H1 (cell line): Measurements from ENCODE around the gene PPFIA2. TPM values are rescaled to one million over a fixed set of nuclear protein-coding genes. Genes with fewer than 3 reads are reported as not detected.

Experiments used
- CTCF ChIA-PET: fragments of 300-600 bp; sonication (Branson Sonifier 250); formaldehyde crosslinking; loops from one replicate; lab custom pipeline; 2021; ENCODE audit not compliant: partially characterized antibody; lab: Charles Lee
- POLR2A ChIA-PET: fragments of 300-600 bp; sonication (Branson Sonifier 250); formaldehyde crosslinking; loops from one replicate; lab custom pipeline; 2021; ENCODE audit warnings: inconsistent platforms; ENCODE audit not compliant: partially characterized antibody; lab: Charles Lee
- DNase-seq, 2 experiments: peaks; one replicate each; pipeline versions ENCODE4 v3.0.0 to v3.0.0-alpha.2; 2010 to 2022; ENCODE audit warnings: low spot score in 2 of 2, low read depth in 1 of 2, mixed read lengths in 1 of 2
- FAIRE-seq: peaks from 2 replicates; lab custom pipeline; 2011; peaks lifted over from hg19 to GRCh38; lab: Jason Lieb, UNC
- H2AFZ ChIP-seq: 2 replicates; pipeline ENCODE4 v1.8.1; 2012; ENCODE audit warnings: low read length, inconsistent platforms
- H2AK5ac ChIP-seq: 2 replicates; pipeline ENCODE4 v1.6.1; 2013; ENCODE audit warnings: low read depth, low read length
- H2BK120ac ChIP-seq: replicated peaks from 2 replicates; pipeline ENCODE3; 2013; ENCODE audit warnings: low read depth, low read length, inconsistent platforms
- H2BK12ac ChIP-seq: 2 replicates; pipeline ENCODE4 v1.6.1; 2013; ENCODE audit warnings: low read depth, low read length
- H2BK15ac ChIP-seq: 2 replicates; pipeline ENCODE4 v1.6.1; 2013; ENCODE audit warnings: low read length
- H2BK20ac ChIP-seq: 2 replicates; pipeline ENCODE4 v1.6.1; 2013; ENCODE audit warnings: low read length
- H2BK5ac ChIP-seq: 2 replicates; pipeline ENCODE4 v1.6.1; 2013; ENCODE audit warnings: low read depth, low read length
- H3K14ac ChIP-seq: 2 replicates; pipeline ENCODE4 v1.6.1; 2013; ENCODE audit warnings: inconsistent platforms; ENCODE audit not compliant: insufficient read length
- H3K18ac ChIP-seq: 2 replicates; pipeline ENCODE4 v1.6.1; 2013; ENCODE audit warnings: low read length; ENCODE audit errors: extremely low read depth
- H3K23ac ChIP-seq: 2 replicates; pipeline ENCODE4 v1.6.1; 2013; ENCODE audit warnings: inconsistent platforms; ENCODE audit not compliant: insufficient read length
- H3K23me2 ChIP-seq: 2 replicates; pipeline ENCODE4 v1.6.1; 2013; ENCODE audit warnings: low read depth, low read length
- H3K27ac ChIP-seq: 2 replicates; pipeline ENCODE4 v1.6.1; 2011; ENCODE audit warnings: low read depth, low read length, inconsistent platforms
- H3K27me3 ChIP-seq, 4 experiments: replicated peaks in 1 of 4; 1 replicate in 1 of 4; 2 replicates in 3 of 4; pipeline versions ENCODE4 v1.6.1 to v1.8.1; 2011 to 2013; ENCODE audit warnings: low read length in 3 of 4, mild to moderate bottlenecking in 3 of 4, inconsistent platforms in 2 of 4, mixed read lengths in 2 of 4, moderate library complexity in 1 of 4; ENCODE audit not compliant: control insufficient read depth in 3 of 4, insufficient read depth in 3 of 4; ENCODE audit errors: extremely low read depth in 1 of 4
- H3K36me3 ChIP-seq, 4 experiments: 2 replicates each; pipeline versions ENCODE4 v1.6.1 to v1.8.1; 2011 to 2013; ENCODE audit warnings: mild to moderate bottlenecking in 4 of 4, low read length in 3 of 4, moderate library complexity in 2 of 4, control low read depth in 1 of 4, inconsistent platforms in 1 of 4; ENCODE audit not compliant: insufficient read depth in 4 of 4, control insufficient read depth in 2 of 4
- H3K4ac ChIP-seq: replicated peaks from 2 replicates; pipeline ENCODE3; 2013; ENCODE audit warnings: low read length, low read depth, mixed read lengths, inconsistent platforms; ENCODE audit not compliant: insufficient read length
- H3K4me1 ChIP-seq, 4 experiments: replicated peaks in 1 of 4; 1 replicate in 1 of 4; 2 replicates in 3 of 4; pipeline versions ENCODE4 v1.6.1 to v1.8.1; 2011 to 2013; ENCODE audit warnings: low read length in 3 of 4, inconsistent platforms in 2 of 4, mixed read lengths in 1 of 4; ENCODE audit not compliant: insufficient read depth in 4 of 4, control insufficient read depth in 3 of 4
- H3K4me2 ChIP-seq, 2 experiments: 2 replicates each; pipeline versions ENCODE4 v1.6.1 to v1.8.1; 2011 to 2013; ENCODE audit warnings: low read depth in 2 of 2, low read length in 2 of 2, control low read depth in 1 of 2, inconsistent platforms in 1 of 2, mild to moderate bottlenecking in 1 of 2; ENCODE audit not compliant: insufficient read depth in 1 of 2
- H3K4me3 ChIP-seq, 4 experiments: fragments of 200-600, 300-600 bp in 1 of 4; sonication (generic), shearing (Covaris generic), sonication (Bioruptor Twin) in 1 of 4; 2 replicates each; pipeline versions ENCODE4 v1.5.1 to v1.8.1; 2011 to 2016; ENCODE audit warnings: low read length in 4 of 4, low read depth in 3 of 4, control low read depth in 2 of 4, inconsistent platforms in 2 of 4, mild to moderate bottlenecking in 2 of 4, mixed read lengths in 1 of 4, moderate library complexity in 1 of 4; ENCODE audit not compliant: insufficient read depth in 2 of 4; ENCODE audit errors: extremely low read depth in 1 of 4
- H3K56ac ChIP-seq: replicated peaks from 2 replicates; pipeline ENCODE3; 2013; ENCODE audit warnings: low read depth, mild to moderate bottlenecking, mixed read lengths, low read length, inconsistent platforms; ENCODE audit not compliant: insufficient read length
- H3K79me1 ChIP-seq: 2 replicates; pipeline ENCODE4 v1.6.1; 2013; ENCODE audit warnings: low read depth, low read length, control low read depth
- H3K79me2 ChIP-seq, 2 experiments: 2 replicates each; pipeline versions ENCODE4 v1.6.1 to v1.8.1; 2012 to 2013; ENCODE audit warnings: low read length in 2 of 2, mild to moderate bottlenecking in 2 of 2, inconsistent platforms in 1 of 2; ENCODE audit not compliant: insufficient read depth in 2 of 2, control insufficient read depth in 1 of 2
- H3K9ac ChIP-seq, 4 experiments: replicated peaks in 1 of 4; 1 replicate in 1 of 4; 2 replicates in 3 of 4; pipeline versions ENCODE4 v1.6.1 to v1.8.1; 2011 to 2013; ENCODE audit warnings: low read depth in 3 of 4, low read length in 3 of 4, control low read depth in 2 of 4, mild to moderate bottlenecking in 2 of 4, moderate library complexity in 2 of 4, inconsistent platforms in 1 of 4; ENCODE audit errors: extremely low read depth in 1 of 4
- H3K9me3 ChIP-seq, 2 experiments: 2 replicates each; pipeline versions ENCODE4 v1.6.1 to v1.8.1; 2012 to 2013; ENCODE audit warnings: mild to moderate bottlenecking in 2 of 2, moderate library complexity in 2 of 2, control low read depth in 1 of 2, inconsistent platforms in 1 of 2, low read depth in 1 of 2, low read length in 1 of 2, mixed read lengths in 1 of 2; ENCODE audit not compliant: insufficient read depth in 2 of 2
- H4K20me1 ChIP-seq, 2 experiments: replicated peaks in 1 of 2; 2 replicates each; pipeline versions ENCODE3 to v1.8.1; 2011 to 2013; ENCODE audit warnings: inconsistent platforms in 2 of 2, low read length in 2 of 2, mild to moderate bottlenecking in 1 of 2; ENCODE audit not compliant: insufficient read depth in 2 of 2, control insufficient read depth in 1 of 2
- H4K5ac ChIP-seq: 2 replicates; pipeline ENCODE4 v1.6.1; 2013; ENCODE audit warnings: low read length, low read depth, mixed read lengths, inconsistent platforms; ENCODE audit not compliant: insufficient read length
- H4K8ac ChIP-seq: 2 replicates; pipeline ENCODE4 v1.8.0; 2013; ENCODE audit warnings: mild to moderate bottlenecking, moderate library complexity, low read length, inconsistent platforms; ENCODE audit not compliant: insufficient read depth; ENCODE audit errors: extremely low read depth
- H4K91ac ChIP-seq: replicated peaks from 2 replicates; pipeline ENCODE3; 2013; ENCODE audit warnings: low read length, mixed read lengths, inconsistent platforms; ENCODE audit not compliant: insufficient read length
- CHD2 ChIP-seq: IDR thresholded peaks from 2 replicates; pipeline ENCODE4 v1.6.1; 2012; ENCODE audit warnings: low read length, improper control_type of control experiment
- CTCF ChIP-seq, 3 experiments: IDR thresholded peaks; 1 replicate in 2 of 3; 2 replicates in 1 of 3; pipeline versions ENCODE4 v1.5.1 to v1.6.1; 2011; ENCODE audit warnings: low read length in 3 of 3, mild to moderate bottlenecking in 3 of 3, inconsistent platforms in 2 of 3, low read depth in 1 of 3, moderate library complexity in 1 of 3; ENCODE audit not compliant: insufficient read depth in 1 of 3; ENCODE audit errors: control extremely low read depth in 1 of 3
- MAX ChIP-seq: IDR thresholded peaks from 2 replicates; pipeline ENCODE4 v1.6.1; 2012; ENCODE audit warnings: inconsistent platforms
- RFX5 ChIP-seq: IDR thresholded peaks from 2 replicates; pipeline ENCODE4 v1.6.1; 2011; ENCODE audit warnings: low read depth, low read length, improper control_type of control experiment, borderline replicate concordance
- SIRT6 ChIP-seq: IDR thresholded peaks from one replicate; pipeline ENCODE4 v1.7.1; 2012; ENCODE audit warnings: low read length, inconsistent platforms
- SRF ChIP-seq: IDR thresholded peaks from 2 replicates; pipeline ENCODE4 v1.6.1; 2011; ENCODE audit warnings: mild to moderate bottlenecking, low read depth, low read length, moderate library complexity
- SUZ12 ChIP-seq: fragments of 200-600 bp; sonication (generic); IDR thresholded peaks from 2 replicates; pipeline ENCODE4 v1.6.1; 2012; ENCODE audit warnings: mild to moderate bottlenecking, inconsistent platforms, low read length, moderate library complexity, mixed read lengths
- TCF12 ChIP-seq: IDR thresholded peaks from 2 replicates; pipeline ENCODE4 v1.6.1; 2011; ENCODE audit warnings: low read depth, mild to moderate bottlenecking, low read length
- WGBS, 2 experiments: shearing (Covaris generic) in 1 of 2; methylation state at CpG; one replicate each; pipeline versions ENCODE4 v1.1.6 to v1.1.7; 2013 to 2015; ENCODE audit warnings: low lambda C conversion rate in 2 of 2, mixed read lengths in 2 of 2, inconsistent platforms in 1 of 2, low coverage in 1 of 2, missing lambda C conversion rate in 1 of 2; ENCODE audit not compliant: insufficient replicate concordance in 2 of 2, insufficient coverage in 1 of 2, insufficient read length in 1 of 2; ENCODE audit errors: extremely low coverage in 1 of 2, missing lambda C conversion rate in 1 of 2; 5-methylcytosine and 5-hydroxymethylcytosine counted together
- polyA plus RNA-seq, 7 experiments: library from polyadenylated mRNA; depleted of rRNA in 3 of 7; stranded (reverse) in 5 of 7; unstranded in 2 of 7; fragments of >200 nt in 5 of 7; fragments of 200-250 nt in 2 of 7; gene quantifications; 1 replicate in 5 of 7; 2 replicates in 1 of 7; 4 replicates in 1 of 7; pipeline versions ENCODE4 v1.2.1 to v1.2.3, GENCODE V29; 2011 to 2013; ENCODE audit warnings: missing spikeins in 2 of 7, mixed read lengths in 2 of 7
- total RNA-seq: library from RNA; stranded (reverse); fragmentation: NEBNext Ultra II Directional; extraction: Animal tissue kit (Norgen Biotek cat#: 25700); gene quantifications from 2 replicates; pipeline ENCODE4 v1.2.1, GENCODE V29; 2021

Gene PPFIA2
- total and polyA plus RNA-seq, 2 of the 8 experiments (the other 6 are each of a cell fraction or from before 2014, with no cell fraction given) = 1.2 to 1.8 TPM

GRCh38 chr12:81294325-81295190, 464.6 kb downstream of the PPFIA2 start:
- 86% methylated on average over 12 of the region's 12 CpGs; no CpG with 5 or more reads in 1 of the 2 experiments for WGBS, 2 experiments
- H3K14ac ChIP-seq = no peak overlapping the region
- H2AFZ ChIP-seq = no peak overlapping the region
- H3K18ac ChIP-seq = no peak overlapping the region
- no peak overlapping the region for H4K5ac ChIP-seq
- no peak overlapping the region for H2BK12ac ChIP-seq
- no peak overlapping the region for H2BK120ac ChIP-seq
- no peaks in the 10 kb centered on the region for H4K20me1 ChIP-seq
- H2BK20ac ChIP-seq = no peak overlapping the region
- no peak overlapping the region for H4K91ac ChIP-seq
- H3K4me2 ChIP-seq = no peak overlapping the region
- no peak overlapping the region for H4K8ac ChIP-seq
- TF ChIP-seq RFX5 (no peak), MAX (no peak), SRF (no peak), CHD2 (no peak), SIRT6 (no peak), CTCF (IDR thresholded peaks at IDR 0.05; ENCODE audit: control extremely low read depth in 1 of 3, insufficient read depth in 1 of 3, low read depth in 1 of 3, low read length in 3 of 3) (no peak), SUZ12 (no peak), TCF12 (no peak)
- TF ChIP-seq, all 59 proteins: peak for 0
- ChIA-PET CTCF (interaction anchor here (1.1 kb wide), 1 partner anchor 11 kb away, joined by 3 read pairs; no protein-coding TSS in a partner anchor), POLR2A (no interaction called here)
- no peaks in the 10 kb centered on the region for H3K36me3 ChIP-seq
- H3K4ac ChIP-seq = no peak overlapping the region
- H3K4me3 ChIP-seq = no peak overlapping the region
- H3K23ac ChIP-seq = no peak overlapping the region
- H2BK5ac ChIP-seq = no peak overlapping the region
- no peaks in the 10 kb centered on the region for H3K79me2 ChIP-seq
- H3K23me2 ChIP-seq = no peaks in the 10 kb centered on the region
- no peak overlapping the region for H2BK15ac ChIP-seq
- no peaks in the 10 kb centered on the region for H3K4me1 ChIP-seq
- no peak overlapping the region for H3K27ac ChIP-seq
- FAIRE-seq (no peak), DNase-seq (no peak)
- H3K79me1 ChIP-seq = no peaks in the 10 kb centered on the region
- no peaks in the 10 kb centered on the region for H3K9me3 ChIP-seq
- no peak overlapping the region for H2AK5ac ChIP-seq
- H3K27me3 ChIP-seq = no peaks in the 10 kb centered on the region
- H3K9ac ChIP-seq = no peak overlapping the region
- H3K56ac ChIP-seq = no peak overlapping the region
